ENCODE measurements around the gene ANXA4.
"Not testable (repeated sequence)": the region's sequence is repeated elsewhere in the genome, so short reads cannot be mapped to it uniquely, and the experiment has no call there.

The ANXA4 gene

GRCh38 chr2:69753659-69754363, 11.9 kb downstream of the ANXA4 start:
- DNase-seq (ENCODE audit: low read depth in 2 of 3, low spot score in 1 of 3), result no peak

- DNase-seq (ENCODE audit: low read depth in 2 of 3, low spot score in 1 of 3), result no peak
Measured at GRCh38 chr2:69754633-69755032, 12.7 kb downstream of the ANXA4 start.

GRCh38 chr2:69755862-69756467, 14.0 kb downstream of the ANXA4 start:
- no peak for DNase-seq (ENCODE audit: low read depth in 2 of 3, low spot score in 1 of 3)

DNA sequence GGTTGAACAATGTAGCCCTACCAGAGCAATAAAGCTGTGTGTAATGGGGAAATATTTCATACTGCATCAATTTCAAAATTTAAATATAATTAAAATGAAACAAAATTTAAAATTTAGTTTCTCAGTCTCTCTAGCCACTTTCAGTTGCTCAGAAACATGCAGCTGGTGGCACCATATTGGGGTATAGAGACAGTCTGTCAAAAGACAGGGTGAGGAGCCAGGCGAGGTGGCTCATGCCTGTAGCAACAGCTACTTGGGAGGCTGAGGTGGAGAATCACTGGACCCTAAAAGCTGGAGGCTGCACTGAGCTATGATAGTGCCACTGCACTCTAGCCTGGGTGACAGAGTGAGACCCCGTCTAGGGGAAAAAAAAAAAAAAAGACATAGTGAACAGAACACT, 20.1 kb downstream of the ANXA4 start:
- no peak for DNase-seq (ENCODE audit: low read depth in 2 of 3, low spot score in 1 of 3)

DNA sequence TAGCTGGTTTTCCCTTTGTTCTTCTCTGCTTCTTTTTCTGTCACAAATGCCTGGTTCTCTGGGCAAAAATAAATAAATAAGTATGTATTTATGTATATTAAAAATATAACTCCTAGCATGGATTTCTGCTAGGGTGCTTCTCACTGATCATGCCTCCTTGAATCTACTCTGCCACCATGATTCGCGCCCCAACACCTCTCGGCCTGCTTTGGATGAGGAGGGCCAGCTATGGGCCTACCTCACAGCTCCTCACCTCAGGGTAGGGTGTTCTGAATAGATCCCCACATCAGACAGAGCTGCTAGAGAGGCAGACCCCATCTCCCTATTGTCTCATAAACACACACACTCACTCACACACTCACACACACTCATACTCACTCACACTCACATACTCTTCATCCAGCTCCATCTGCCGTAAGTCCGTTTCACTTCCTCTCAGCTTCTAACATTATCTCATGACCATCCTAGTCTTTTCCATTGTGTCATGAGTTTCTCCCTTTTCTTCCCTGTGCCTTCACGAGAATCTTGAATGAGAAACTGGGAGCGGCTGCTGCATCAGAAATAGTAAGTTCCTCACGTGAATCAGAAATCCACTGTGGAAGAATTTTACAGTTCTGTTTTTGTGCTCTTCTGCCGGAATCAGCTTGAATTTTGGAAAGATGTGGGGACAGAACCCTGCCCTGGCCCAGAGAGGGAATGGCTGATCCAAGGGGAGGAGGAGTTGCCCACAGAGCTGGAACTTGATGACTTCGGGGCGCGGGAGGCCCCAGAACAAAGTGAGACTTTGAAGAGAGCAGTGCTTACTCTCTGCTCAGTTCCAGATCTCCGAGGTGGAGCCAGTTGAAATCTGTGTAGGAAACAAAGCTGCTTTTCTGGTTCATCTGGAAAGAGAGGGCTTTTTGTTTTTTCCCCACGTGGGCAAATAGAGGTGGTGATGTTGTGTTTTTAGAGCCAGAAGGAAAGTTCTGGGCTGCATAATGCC, 20.9 kb downstream of the ANXA4 start:
- no peak for DNase-seq (ENCODE audit: low read depth in 2 of 3, low spot score in 1 of 3)

DNA sequence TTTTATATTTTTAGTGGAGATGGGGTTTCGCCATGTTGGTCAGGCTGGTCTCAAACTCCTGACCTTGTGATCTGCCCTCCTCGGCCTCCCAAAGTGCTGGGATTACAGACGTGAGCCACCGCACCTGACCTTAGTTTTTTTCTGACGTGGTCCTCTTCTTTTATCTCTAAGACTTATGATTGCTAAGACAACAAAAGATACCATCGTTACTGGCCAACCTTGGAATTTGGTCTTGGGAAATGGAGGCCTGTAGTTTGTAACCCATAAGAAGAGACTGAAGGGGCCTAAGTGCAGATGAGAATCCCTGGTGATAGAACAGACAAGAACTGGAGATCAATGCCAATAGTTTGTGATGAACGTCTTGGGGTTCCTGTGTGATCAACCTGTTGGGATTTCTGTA, 21.9 kb downstream of the ANXA4 start:
- DNase-seq (ENCODE audit: low read depth in 2 of 3, low spot score in 1 of 3), result not testable (repeated sequence)

GRCh38 chr2:69764286-69765095, 22.6 kb downstream of the ANXA4 start:
- DNase-seq (ENCODE audit: low read depth in 2 of 3, low spot score in 1 of 3), result no peak

- DNase-seq (ENCODE audit: low read depth in 2 of 3, low spot score in 1 of 3), result no peak
Measured at GRCh38 chr2:69765096-69765380, 23.1 kb downstream of the ANXA4 start.

GRCh38 chr2:69766014-69766413, 24.1 kb downstream of the ANXA4 start:
- DNase-seq (ENCODE audit: low read depth in 2 of 3, low spot score in 1 of 3), result no peak

GRCh38 chr2:69767034-69767433, 25.1 kb downstream of the ANXA4 start:
- DNase-seq (ENCODE audit: low read depth in 2 of 3, low spot score in 1 of 3), result no peak

- DNase-seq (ENCODE audit: low read depth in 2 of 3, low spot score in 1 of 3), result no peak
Measured at GRCh38 chr2:69768235-69768634, 26.3 kb downstream of the ANXA4 start.

GRCh38 chr2:69768789-69769188, 26.9 kb downstream of the ANXA4 start:
- DNase-seq (ENCODE audit: low read depth in 2 of 3, low spot score in 1 of 3), result no peak

- DNase-seq (ENCODE audit: low read depth in 2 of 3, low spot score in 1 of 3), result no peak
Measured at GRCh38 chr2:69769272-69769671, 27.3 kb downstream of the ANXA4 start.

DNA sequence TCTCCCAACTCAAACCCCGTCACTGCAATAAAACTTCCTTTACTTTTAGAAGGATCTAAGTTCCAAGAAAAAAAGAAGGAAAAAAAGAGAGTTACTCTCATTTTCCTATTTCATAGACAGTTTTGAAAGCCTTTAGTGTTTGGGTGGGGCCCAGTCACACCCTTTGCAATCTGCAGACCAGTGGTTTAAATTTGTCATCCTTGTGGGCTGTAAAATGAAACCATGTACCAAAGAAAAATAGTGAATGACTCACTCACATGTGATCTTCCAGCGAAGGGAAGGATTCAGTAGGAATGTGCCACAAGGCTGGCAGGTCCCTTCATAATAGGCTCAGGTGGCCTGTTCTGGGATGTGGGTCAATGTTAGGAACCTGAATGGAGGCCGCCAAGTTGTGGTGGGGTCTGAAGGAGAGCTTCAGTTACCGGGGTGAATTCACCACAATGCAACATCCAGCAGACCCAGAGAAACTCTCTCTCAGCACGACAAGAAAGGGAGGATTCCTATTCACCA, 28.3 kb downstream of the ANXA4 start:
- peak in 1 of 3 donors; percentile 18 for DNase-seq (ENCODE audit: low read depth in 2 of 3, low spot score in 1 of 3)

DNA sequence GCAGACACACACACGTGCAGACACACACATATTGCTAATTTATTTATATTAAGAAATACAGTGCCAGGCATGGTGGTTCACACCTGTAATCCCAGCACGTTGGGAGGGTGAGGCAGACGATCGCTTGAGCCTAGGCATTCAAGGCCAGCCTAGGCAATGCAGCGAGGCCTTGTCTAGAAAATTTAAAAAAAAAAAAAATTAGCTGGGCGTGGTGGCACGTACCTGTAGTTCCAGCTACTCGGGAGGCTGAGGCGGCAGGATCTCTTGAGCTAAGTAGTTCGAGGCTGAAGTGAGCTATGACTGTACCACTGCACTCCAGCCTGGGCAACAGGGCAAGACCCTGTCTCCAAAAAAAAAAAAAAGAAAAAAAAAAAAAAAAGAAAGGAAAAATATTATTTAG, 28.8 kb downstream of the ANXA4 start:
- DNase-seq (ENCODE audit: low read depth in 2 of 3, low spot score in 1 of 3), result no peak

DNA sequence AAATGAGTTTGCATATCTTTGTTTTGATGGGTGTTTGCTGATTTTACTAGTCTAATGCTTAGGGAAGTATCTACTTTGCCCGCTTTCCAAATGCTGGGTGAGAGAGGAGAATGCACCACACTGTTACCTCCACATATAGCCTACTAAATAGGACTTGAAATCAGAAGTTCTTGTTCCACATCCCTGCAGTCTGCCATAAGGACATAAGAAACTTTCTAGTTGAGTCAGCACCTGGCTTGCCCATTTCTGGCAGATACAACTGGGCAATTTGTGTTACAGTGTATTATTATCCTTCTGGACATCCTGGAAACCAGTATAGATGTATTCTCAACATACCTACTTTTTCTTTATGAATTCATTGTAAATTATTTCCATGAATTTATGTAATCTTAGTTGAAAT, 29.5 kb downstream of the ANXA4 start:
- DNase-seq (ENCODE audit: low read depth in 2 of 3, low spot score in 1 of 3), result no peak

- peak in 1 of 3 donors; percentile 4 for DNase-seq (ENCODE audit: low read depth in 2 of 3, low spot score in 1 of 3)
Measured at GRCh38 chr2:69773206-69773605, 31.3 kb downstream of the ANXA4 start.

GRCh38 chr2:69774258-69774983, 32.5 kb downstream of the ANXA4 start:
- not testable (repeated sequence) for DNase-seq (ENCODE audit: low read depth in 2 of 3, low spot score in 1 of 3)

DNA sequence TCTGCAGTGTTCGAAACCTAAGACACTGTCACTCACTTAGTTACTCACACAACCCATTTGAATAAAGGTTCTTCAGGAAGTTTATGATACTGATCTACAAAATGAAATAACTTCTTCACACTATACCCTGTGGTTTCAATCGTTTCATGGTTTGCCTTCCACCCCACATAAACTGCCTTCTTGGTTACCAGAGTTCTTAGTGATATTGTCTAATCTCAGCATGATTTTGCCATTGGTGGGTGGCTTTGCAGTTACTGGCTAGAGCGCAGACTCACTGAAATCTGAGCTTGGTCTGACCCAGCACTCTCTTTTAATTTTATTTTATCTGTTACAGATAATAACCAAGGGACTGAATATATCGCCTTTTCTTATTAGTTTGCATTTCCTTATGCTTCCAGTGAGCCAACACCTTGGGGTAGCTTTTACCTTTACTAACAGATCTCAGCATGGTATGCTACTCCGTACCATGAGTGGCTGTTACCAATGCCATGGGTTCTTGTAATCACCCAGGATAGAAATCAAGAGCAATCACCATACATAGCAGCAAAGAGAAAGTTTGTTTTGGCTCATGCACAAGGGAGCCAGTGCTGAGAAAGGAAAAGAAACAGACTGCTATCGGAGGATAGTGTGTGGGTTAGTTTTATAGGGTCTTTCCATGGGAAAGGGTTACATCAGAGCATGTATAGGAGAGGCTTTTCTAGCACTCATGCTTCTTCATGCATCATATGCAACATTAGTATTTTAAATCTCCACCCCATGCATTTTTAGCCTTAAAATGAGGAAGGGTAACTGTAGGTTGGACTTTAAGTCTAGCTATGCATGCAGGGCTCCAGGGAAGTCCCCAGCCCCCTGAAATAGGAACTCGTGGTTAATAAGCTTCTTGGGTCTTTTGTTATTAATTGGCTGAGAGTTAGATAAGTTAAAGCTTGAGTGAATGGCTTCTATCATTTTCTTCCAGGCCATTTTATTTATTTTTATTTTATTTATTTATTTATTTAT, 33.3 kb downstream of the ANXA4 start:
- DNase-seq (ENCODE audit: low read depth in 2 of 3, low spot score in 1 of 3), result peak in 1 of 3 donors; percentile 28

Data from stimulated activated CD4-positive, alpha-beta T cell treated with anti-CD3 and anti-CD28 coated beads, Interleukin-12 subunit alpha, Interleukin-12 subunit beta, amount 100 ng/mL, for 48 hours (primary cell).